Uterus (tissue), 2 donors: ENCODE measurements around the gene CACNA1B.

Experiments used
- CTCF ChIP-seq, 4 experiments: fragments of 200-600 bp in 2 of 4; fragments of 450-650 bp in 2 of 4; sonication (generic) in 2 of 4; IDR thresholded peaks; one replicate each; pipeline ENCODE4 v1.5.1; 2016 to 2019; ENCODE audit warnings: antibody characterized with exemption in 4 of 4, mild to moderate bottlenecking in 2 of 4, moderate library complexity in 1 of 4
- POLR2A ChIP-seq, 2 donors: fragments of 450-650 bp; IDR thresholded peaks; one replicate each; pipeline ENCODE4 v1.6.1; 2016; ENCODE audit warnings: antibody characterized with exemption in 2 of 2, mild to moderate bottlenecking in 1 of 2, moderate library complexity in 1 of 2

GRCh38 chr9:137917116-137917515 is 39.5 kb downstream of the CACNA1B start:
- no peak for TF ChIP-seq CTCF (IDR thresholded peaks at IDR 0.05)
- TF ChIP-seq POLR2A (IDR thresholded peaks at IDR 0.05) = no peak
